CD4-positive, alpha-beta memory T cell (primary cell): Measurements from ENCODE around the gene RASD2. TPM values are rescaled to one million over a fixed set of nuclear protein-coding genes. Genes with fewer than 3 reads are reported as not detected.

Experiments
- CTCF ChIA-PET: fragments of 350-600 bp; sonication (Branson Sonifier 250); formaldehyde crosslinking; loops from one replicate; lab custom pipeline; 2021; ENCODE audit warnings: inconsistent platforms; ENCODE audit not compliant: partially characterized antibody; lab: Charles Lee
- POLR2A ChIA-PET: fragments of 350-600 bp; sonication (Branson Sonifier 250); formaldehyde crosslinking; loops from one replicate; lab custom pipeline; 2021; ENCODE audit not compliant: partially characterized antibody; lab: Charles Lee
- DNase-seq, 5 donors: peaks; one replicate each; pipeline versions ENCODE4 v3.0.0 to v3.0.0-alpha.2; 2020 to 2022; ENCODE audit warnings: mixed read lengths in 1 of 5
- H3K27ac ChIP-seq: one replicate; pipeline ENCODE4 v1.7.0; 2013; ENCODE audit warnings: low read depth, low read length
- H3K27me3 ChIP-seq: 2 replicates; pipeline ENCODE4 v1.7.0; 2013; ENCODE audit warnings: mild to moderate bottlenecking, low read length, moderate library complexity; ENCODE audit not compliant: insufficient read depth
- H3K36me3 ChIP-seq: 2 replicates; pipeline ENCODE4 v1.7.0; 2013; ENCODE audit warnings: mild to moderate bottlenecking, low read length, moderate library complexity; ENCODE audit not compliant: insufficient read depth
- H3K4me1 ChIP-seq: 2 replicates; pipeline ENCODE4 v1.7.0; 2013; ENCODE audit warnings: mild to moderate bottlenecking, low read length, moderate library complexity; ENCODE audit not compliant: insufficient read depth
- H3K4me3 ChIP-seq, 2 donors: one replicate each; pipeline ENCODE4 v1.7.0; 2013; ENCODE audit warnings: low read length in 2 of 2, mild to moderate bottlenecking in 1 of 2
- H3K9me3 ChIP-seq, 2 donors: one replicate each; pipeline ENCODE4 v1.7.0; 2013; ENCODE audit warnings: low read length in 2 of 2, control low read depth in 1 of 2; ENCODE audit not compliant: control insufficient read depth in 1 of 2
- H3K27ac Mint-ChIP-seq, 7 donors: one replicate each; pipeline ENCODE4 v1.8.0; 2020 to 2021; ENCODE audit warnings: mixed read lengths in 7 of 7, mild to moderate bottlenecking in 6 of 7, inconsistent platforms in 3 of 7, moderate library complexity in 3 of 7
- H3K27me3 Mint-ChIP-seq, 2 donors: one replicate each; pipeline ENCODE4 v1.8.0; 2020 to 2021; ENCODE audit warnings: mixed read lengths in 2 of 2
- H3K36me3 Mint-ChIP-seq, 2 donors: one replicate each; pipeline ENCODE4 v1.8.0; 2020 to 2021; ENCODE audit warnings: mixed read lengths in 2 of 2, inconsistent platforms in 1 of 2, mild to moderate bottlenecking in 1 of 2
- H3K4me1 Mint-ChIP-seq, 4 donors: one replicate each; pipeline ENCODE4 v1.8.0; 2020 to 2021; ENCODE audit warnings: mixed read lengths in 4 of 4, mild to moderate bottlenecking in 1 of 4
- H3K4me3 Mint-ChIP-seq, 8 donors: one replicate each; pipeline ENCODE4 v1.8.0; 2020 to 2021; ENCODE audit warnings: mixed read lengths in 8 of 8, mild to moderate bottlenecking in 7 of 8, moderate library complexity in 6 of 8, inconsistent platforms in 3 of 8
- H3K9me3 Mint-ChIP-seq, 8 donors: one replicate each; pipeline ENCODE4 v1.8.0; 2020 to 2021; ENCODE audit warnings: mixed read lengths in 8 of 8, mild to moderate bottlenecking in 5 of 8, inconsistent platforms in 3 of 8, moderate library complexity in 1 of 8
- intact Hi-C: fragments of 100-400 bp; cut with micrococcal nuclease; formaldehyde crosslinking; loops from one replicate; pipeline ENCODE4 v1.15.1; 2023
- polyA plus RNA-seq, 2 donors: library from polyadenylated mRNA; unstranded; fragments of 300-500 nt; fragmentation: Illumina TruSeq; gene quantifications; one replicate each; pipeline ENCODE4 v1.2.3, GENCODE V29; 2021
- total RNA-seq, 2 experiments: library from RNA; stranded (reverse); gene quantifications; one replicate each; pipeline ENCODE4 v1.2.3, GENCODE V29; 2021

RASD2 gene
- total and polyA plus RNA-seq, 4 experiments from 2014 or later = 0.13 TPM; not detected in 3

GRCh38 chr22:35592418-35592967 is 51.9 kb downstream of the RASD2 start:
- no peak for DNase-seq
- ChIA-PET CTCF (interaction anchor here (1.9 kb wide), 1 partner anchor 10 kb away, joined by 9 read pairs; no protein-coding TSS in a partner anchor), POLR2A (no interaction called here)
- no peaks in the 10 kb centered on the region for H3K9me3 Mint-ChIP-seq
- peaks cover 2 to 10% of the 10 kb centered on the region in 2 donors for H3K27me3 Mint-ChIP-seq
- intact Hi-C loops = no loop called here
- no peaks in the 10 kb centered on the region for H3K4me1 Mint-ChIP-seq
- no peaks in the 10 kb centered on the region for H3K36me3 Mint-ChIP-seq
- H3K27me3 ChIP-seq = no peaks in the 10 kb centered on the region
- no peaks in the 10 kb centered on the region for H3K36me3 ChIP-seq
- H3K4me1 ChIP-seq = no peaks in the 10 kb centered on the region
- H3K4me3 Mint-ChIP-seq = no peak overlapping the region
- no peak overlapping the region for H3K27ac ChIP-seq
- no peaks in the 10 kb centered on the region for H3K9me3 ChIP-seq
- H3K27ac Mint-ChIP-seq = peak overlapping the region in 1 of 7 donors; percentile 50
- no peak overlapping the region for H3K4me3 ChIP-seq

- no peak for DNase-seq
- no peak overlapping the region for H3K27ac ChIP-seq
- H3K4me1 ChIP-seq = no peaks in the 10 kb centered on the region
- H3K9me3 ChIP-seq = no peaks in the 10 kb centered on the region
- no peaks in the 10 kb centered on the region for H3K9me3 Mint-ChIP-seq
- CTCF ChIA-PET = interaction anchor here (1.9 kb wide), 1 partner anchor 11 kb away, joined by 9 read pairs; no protein-coding TSS in a partner anchor
- intact Hi-C loops = no loop called here
- H3K27me3 ChIP-seq = no peaks in the 10 kb centered on the region
- H3K36me3 Mint-ChIP-seq = no peaks in the 10 kb centered on the region
- H3K27me3 Mint-ChIP-seq = peaks cover 2 to 10% of the 10 kb centered on the region in 2 donors
- no peak overlapping the region for H3K27ac Mint-ChIP-seq
- no peaks in the 10 kb centered on the region for H3K36me3 ChIP-seq
- no peaks in the 10 kb centered on the region for H3K4me1 Mint-ChIP-seq
- no peak overlapping the region for H3K4me3 ChIP-seq
- H3K4me3 Mint-ChIP-seq = no peak overlapping the region
- POLR2A ChIA-PET = no interaction called here
These were observed 52.6 kb downstream of the RASD2 start for GRCh38 chr22:35593071-35593890.

GRCh38 chr22:35593891-35594470 is 53.4 kb downstream of the RASD2 start:
- Histone ChIP-seq H3K9me3 (no peaks in the 10 kb centered on the region), H3K36me3 (no peaks in the 10 kb centered on the region), H3K4me1 (no peaks in the 10 kb centered on the region), H3K27me3 (no peaks in the 10 kb centered on the region), H3K4me3 (no peak overlapping the region), H3K27ac (no peak overlapping the region)
- no peak overlapping the region for H3K27ac Mint-ChIP-seq
- ChIA-PET POLR2A (no interaction called here), CTCF (no interaction called here)
- DNase-seq = no peak
- no peaks in the 10 kb centered on the region for H3K4me1 Mint-ChIP-seq
- no peaks in the 10 kb centered on the region for H3K36me3 Mint-ChIP-seq
- intact Hi-C loops = no loop called here
- no peaks in the 10 kb centered on the region for H3K9me3 Mint-ChIP-seq
- peaks cover 2 to 10% of the 10 kb centered on the region in 2 donors for H3K27me3 Mint-ChIP-seq
- H3K4me3 Mint-ChIP-seq = no peak overlapping the region

- no peak overlapping the region for H3K4me3 Mint-ChIP-seq
- Histone ChIP-seq H3K4me3 (no peak overlapping the region), H3K27me3 (no peaks in the 10 kb centered on the region), H3K27ac (no peak overlapping the region), H3K4me1 (no peaks in the 10 kb centered on the region), H3K9me3 (no peaks in the 10 kb centered on the region), H3K36me3 (no peaks in the 10 kb centered on the region)
- peaks cover 2 to 10% of the 10 kb centered on the region in 2 donors for H3K27me3 Mint-ChIP-seq
- no peak for DNase-seq
- POLR2A ChIA-PET = no interaction called here
- intact Hi-C loops = no loop called here
- H3K36me3 Mint-ChIP-seq = no peaks in the 10 kb centered on the region
- H3K9me3 Mint-ChIP-seq = no peaks in the 10 kb centered on the region
- H3K4me1 Mint-ChIP-seq = no peaks in the 10 kb centered on the region
- H3K27ac Mint-ChIP-seq = no peak overlapping the region
- CTCF ChIA-PET = no interaction called here
These were observed 54.1 kb downstream of the RASD2 start for GRCh38 chr22:35594686-35595085.

GRCh38 chr22:35596821-35597220 is 56.2 kb downstream of the RASD2 start:
- no peak overlapping the region for H3K4me3 ChIP-seq
- H3K27me3 Mint-ChIP-seq = peaks cover 2 to 10% of the 10 kb centered on the region in 2 donors
- intact Hi-C loops = no loop called here
- no peaks in the 10 kb centered on the region for H3K9me3 ChIP-seq
- H3K36me3 Mint-ChIP-seq = no peaks in the 10 kb centered on the region
- no peak overlapping the region for H3K27ac Mint-ChIP-seq
- no peaks in the 10 kb centered on the region for H3K9me3 Mint-ChIP-seq
- H3K27me3 ChIP-seq = no peaks in the 10 kb centered on the region
- CTCF ChIA-PET = no interaction called here
- DNase-seq = no peak
- H3K4me1 Mint-ChIP-seq = no peaks in the 10 kb centered on the region
- H3K27ac ChIP-seq = no peak overlapping the region
- no peak overlapping the region for H3K4me3 Mint-ChIP-seq
- no peaks in the 10 kb centered on the region for H3K36me3 ChIP-seq
- H3K4me1 ChIP-seq = no peaks in the 10 kb centered on the region
- POLR2A ChIA-PET = no interaction called here

- Mint-ChIP-seq H3K9me3 (no peaks in the 10 kb centered on the region), H3K27me3 (peaks cover 0 to 6% of the 10 kb centered on the region in 2 donors), H3K4me3 (no peak overlapping the region), H3K4me1 (no peaks in the 10 kb centered on the region), H3K27ac (no peak overlapping the region), H3K36me3 (no peaks in the 10 kb centered on the region)
- no peaks in the 10 kb centered on the region for H3K4me1 ChIP-seq
- no peaks in the 10 kb centered on the region for H3K9me3 ChIP-seq
- no peak for DNase-seq
- H3K27ac ChIP-seq = no peak overlapping the region
- no peaks in the 10 kb centered on the region for H3K27me3 ChIP-seq
- ChIA-PET POLR2A (no interaction called here), CTCF (interaction anchor here (1.3 kb wide), 1 partner anchor 15 kb away, joined by 5 read pairs; no protein-coding TSS in a partner anchor)
- no peaks in the 10 kb centered on the region for H3K36me3 ChIP-seq
- intact Hi-C loops = no loop called here
- no peak overlapping the region for H3K4me3 ChIP-seq
These were observed 57.2 kb downstream of the RASD2 start for GRCh38 chr22:35597692-35598395.

GRCh38 chr22:35598396-35598710 is 57.7 kb downstream of the RASD2 start:
- ChIA-PET CTCF (interaction anchor here (1.3 kb wide), 1 partner anchor 15 kb away, joined by 5 read pairs; no protein-coding TSS in a partner anchor), POLR2A (no interaction called here)
- Mint-ChIP-seq H3K27ac (no peak overlapping the region), H3K4me1 (no peaks in the 10 kb centered on the region), H3K9me3 (no peaks in the 10 kb centered on the region), H3K4me3 (no peak overlapping the region), H3K27me3 (peaks cover 0 to 6% of the 10 kb centered on the region in 2 donors), H3K36me3 (no peaks in the 10 kb centered on the region)
- no peaks in the 10 kb centered on the region for H3K36me3 ChIP-seq
- no peaks in the 10 kb centered on the region for H3K9me3 ChIP-seq
- H3K27ac ChIP-seq = no peak overlapping the region
- no peak overlapping the region for H3K4me3 ChIP-seq
- DNase-seq = no peak
- no peaks in the 10 kb centered on the region for H3K4me1 ChIP-seq
- intact Hi-C loops = no loop called here
- H3K27me3 ChIP-seq = no peaks in the 10 kb centered on the region
